ENCODE measurements around the gene VWA3A. TPM values are rescaled to one million over a fixed set of nuclear protein-coding genes. Genes with fewer than 3 reads are reported as not detected.
"Not testable (repeated sequence)": the region's sequence is repeated elsewhere in the genome, so short reads cannot be mapped to it uniquely, and the experiment has no call there.

Gene VWA3A
- total RNA-seq, 3 donors from 2014 or later: 0.08 to 0.10 TPM; not detected in 1

- H3K27me3 Mint-ChIP-seq (ENCODE audit: low read depth): peaks cover 2% of the 10 kb centered on the region
- no peaks in the 10 kb centered on the region for H3K36me3 Mint-ChIP-seq (ENCODE audit: insufficient read depth)
- DNase-seq (no peak), ATAC-seq (no peak)
- H3K4me3 Mint-ChIP-seq: no peak overlapping the region
- H3K9me3 Mint-ChIP-seq: no peaks in the 10 kb centered on the region
- H3K4me1 Mint-ChIP-seq (ENCODE audit: low read depth): no peaks in the 10 kb centered on the region
Observed at GRCh38 chr16:22139008-22139407, 46.7 kb downstream of the VWA3A start.

- no peaks in the 10 kb centered on the region for H3K9me3 Mint-ChIP-seq
- H3K27me3 Mint-ChIP-seq (ENCODE audit: low read depth): peaks cover 2% of the 10 kb centered on the region
- no peaks in the 10 kb centered on the region for H3K36me3 Mint-ChIP-seq (ENCODE audit: insufficient read depth)
- ATAC-seq: no peak
- no peak overlapping the region for H3K4me3 Mint-ChIP-seq
- H3K4me1 Mint-ChIP-seq (ENCODE audit: low read depth): no peaks in the 10 kb centered on the region
- DNase-seq: no peak
Observed at GRCh38 chr16:22139732-22140131, 47.4 kb downstream of the VWA3A start.

GRCh38 chr16:22141767-22142166 is 49.4 kb downstream of the VWA3A start:
- H3K27me3 Mint-ChIP-seq (ENCODE audit: low read depth): peaks cover 2% of the 10 kb centered on the region
- no peaks in the 10 kb centered on the region for H3K9me3 Mint-ChIP-seq
- no peaks in the 10 kb centered on the region for H3K4me1 Mint-ChIP-seq (ENCODE audit: low read depth)
- DNase-seq: no peak
- H3K4me3 Mint-ChIP-seq: no peak overlapping the region
- no peak for ATAC-seq
- no peaks in the 10 kb centered on the region for H3K36me3 Mint-ChIP-seq (ENCODE audit: insufficient read depth)

- H3K9me3 Mint-ChIP-seq: no peaks in the 10 kb centered on the region
- H3K4me3 Mint-ChIP-seq: no peak overlapping the region
- H3K27me3 Mint-ChIP-seq (ENCODE audit: low read depth): peaks cover 2% of the 10 kb centered on the region
- DNase-seq (no peak), ATAC-seq (no peak)
- no peaks in the 10 kb centered on the region for H3K36me3 Mint-ChIP-seq (ENCODE audit: insufficient read depth)
- no peaks in the 10 kb centered on the region for H3K4me1 Mint-ChIP-seq (ENCODE audit: low read depth)
Observed at GRCh38 chr16:22144520-22144919, 52.2 kb downstream of the VWA3A start.

- Mint-ChIP-seq H3K27me3 (ENCODE audit: low read depth) (no peaks in the 10 kb centered on the region), H3K4me3 (no peak overlapping the region), H3K4me1 (ENCODE audit: low read depth) (no peaks in the 10 kb centered on the region), H3K9me3 (no peaks in the 10 kb centered on the region), H3K36me3 (ENCODE audit: insufficient read depth) (no peaks in the 10 kb centered on the region)
- ATAC-seq (no peak), DNase-seq (no peak)
Observed at GRCh38 chr16:22147853-22148252, 55.5 kb downstream of the VWA3A start.

GRCh38 chr16:22151246-22151998 is 59.1 kb downstream of the VWA3A start:
- no peaks in the 10 kb centered on the region for H3K36me3 Mint-ChIP-seq (ENCODE audit: insufficient read depth)
- no peak for DNase-seq
- H3K9me3 Mint-ChIP-seq: no peaks in the 10 kb centered on the region
- ATAC-seq: no peak
- H3K27me3 Mint-ChIP-seq (ENCODE audit: low read depth): peaks cover 4% of the 10 kb centered on the region
- no peak overlapping the region for H3K4me3 Mint-ChIP-seq
- H3K4me1 Mint-ChIP-seq (ENCODE audit: low read depth): no peaks in the 10 kb centered on the region

- Mint-ChIP-seq H3K36me3 (ENCODE audit: insufficient read depth) (no peaks in the 10 kb centered on the region), H3K9me3 (no peaks in the 10 kb centered on the region), H3K4me1 (ENCODE audit: low read depth) (no peaks in the 10 kb centered on the region), H3K4me3 (no peak overlapping the region), H3K27me3 (ENCODE audit: low read depth) (peaks cover 4% of the 10 kb centered on the region)
- ATAC-seq (no peak), DNase-seq (no peak)
Observed at GRCh38 chr16:22152316-22152715, 60.0 kb downstream of the VWA3A start.

- H3K4me3 Mint-ChIP-seq; ATAC-seq; H3K4me1 Mint-ChIP-seq (ENCODE audit: low read depth); H3K27me3 Mint-ChIP-seq (ENCODE audit: low read depth); H3K9me3 Mint-ChIP-seq; H3K36me3 Mint-ChIP-seq (ENCODE audit: insufficient read depth); DNase-seq: not testable (repeated sequence)
Observed at GRCh38 chr16:22153078-22153477, 60.7 kb downstream of the VWA3A start.

- DNase-seq (no peak), ATAC-seq (no peak)
- Mint-ChIP-seq H3K27me3 (ENCODE audit: low read depth) (peaks cover 16% of the 10 kb centered on the region), H3K36me3 (ENCODE audit: insufficient read depth) (no peaks in the 10 kb centered on the region), H3K4me3 (no peak overlapping the region), H3K4me1 (ENCODE audit: low read depth) (peaks cover 2% of the 10 kb centered on the region), H3K9me3 (no peaks in the 10 kb centered on the region)
Observed at GRCh38 chr16:22161401-22161800, 69.1 kb downstream of the VWA3A start.

GRCh38 chr16:22161999-22162655 is 69.8 kb downstream of the VWA3A start, which contains the start of gene SDR42E2:
TSS of gene SDR42E2 (plus strand) at chr16:22162506. CDS start at chr16:22165583, 3,077 bp downstream.
- DNase-seq (peak; percentile 42), ATAC-seq (peak; percentile 84 to 88)
- Mint-ChIP-seq H3K4me1 (ENCODE audit: low read depth) (peaks cover 2% of the 10 kb centered on the region), H3K27me3 (ENCODE audit: low read depth) (peaks cover 16% of the 10 kb centered on the region), H3K4me3 (no peak within 1 kb of the TSS), H3K36me3 (ENCODE audit: insufficient read depth) (no peaks in the 10 kb centered on the region), H3K9me3 (no peaks in the 10 kb centered on the region)

GRCh38 chr16:22162656-22163009 is 70.3 kb downstream of the VWA3A start:
- Mint-ChIP-seq H3K4me3 (no peak overlapping the region), H3K4me1 (ENCODE audit: low read depth) (peaks cover 2% of the 10 kb centered on the region), H3K27me3 (ENCODE audit: low read depth) (peaks cover 16% of the 10 kb centered on the region), H3K36me3 (ENCODE audit: insufficient read depth) (no peaks in the 10 kb centered on the region), H3K9me3 (no peaks in the 10 kb centered on the region)
- DNase-seq (no peak), ATAC-seq (no peak)

GRCh38 chr16:22163806-22164205 is 71.5 kb downstream of the VWA3A start:
- Mint-ChIP-seq H3K36me3 (ENCODE audit: insufficient read depth) (no peaks in the 10 kb centered on the region), H3K4me3 (no peak overlapping the region), H3K9me3 (no peaks in the 10 kb centered on the region), H3K27me3 (ENCODE audit: low read depth) (peaks cover 14% of the 10 kb centered on the region), H3K4me1 (ENCODE audit: low read depth) (peaks cover 2% of the 10 kb centered on the region)
- DNase-seq: no peak
- no peak for ATAC-seq

GRCh38 chr16:22164482-22164881 is 72.1 kb downstream of the VWA3A start:
- DNase-seq: no peak
- Mint-ChIP-seq H3K4me3 (no peak overlapping the region), H3K27me3 (ENCODE audit: low read depth) (peaks cover 14% of the 10 kb centered on the region), H3K9me3 (no peaks in the 10 kb centered on the region), H3K36me3 (ENCODE audit: insufficient read depth) (no peaks in the 10 kb centered on the region), H3K4me1 (ENCODE audit: low read depth) (peaks cover 2% of the 10 kb centered on the region)
- ATAC-seq: no peak

- ATAC-seq: no peak
- Mint-ChIP-seq H3K4me3 (no peak overlapping the region), H3K4me1 (ENCODE audit: low read depth) (peaks cover 2% of the 10 kb centered on the region), H3K9me3 (no peaks in the 10 kb centered on the region), H3K36me3 (ENCODE audit: insufficient read depth) (no peaks in the 10 kb centered on the region), H3K27me3 (ENCODE audit: low read depth) (peaks cover 10% of the 10 kb centered on the region)
- no peak for DNase-seq
Observed at GRCh38 chr16:22165508-22166285, 73.4 kb downstream of the VWA3A start.

Measured in activated T-cell treated with anti-CD3 and anti-CD28 coated beads, Interleukin-2, amount 50 U/mL, for 4 hours (primary cell).